Embryonic facial prominence (tissue), 1 donor: ENCODE measurements around the gene PIMREG.

Source experiments
- DNase-seq: peaks from one replicate; pipeline ENCODE4 v3.0.0-alpha.2; 2016; ENCODE audit errors: extremely low spot score

The PIMREG gene

DNA sequence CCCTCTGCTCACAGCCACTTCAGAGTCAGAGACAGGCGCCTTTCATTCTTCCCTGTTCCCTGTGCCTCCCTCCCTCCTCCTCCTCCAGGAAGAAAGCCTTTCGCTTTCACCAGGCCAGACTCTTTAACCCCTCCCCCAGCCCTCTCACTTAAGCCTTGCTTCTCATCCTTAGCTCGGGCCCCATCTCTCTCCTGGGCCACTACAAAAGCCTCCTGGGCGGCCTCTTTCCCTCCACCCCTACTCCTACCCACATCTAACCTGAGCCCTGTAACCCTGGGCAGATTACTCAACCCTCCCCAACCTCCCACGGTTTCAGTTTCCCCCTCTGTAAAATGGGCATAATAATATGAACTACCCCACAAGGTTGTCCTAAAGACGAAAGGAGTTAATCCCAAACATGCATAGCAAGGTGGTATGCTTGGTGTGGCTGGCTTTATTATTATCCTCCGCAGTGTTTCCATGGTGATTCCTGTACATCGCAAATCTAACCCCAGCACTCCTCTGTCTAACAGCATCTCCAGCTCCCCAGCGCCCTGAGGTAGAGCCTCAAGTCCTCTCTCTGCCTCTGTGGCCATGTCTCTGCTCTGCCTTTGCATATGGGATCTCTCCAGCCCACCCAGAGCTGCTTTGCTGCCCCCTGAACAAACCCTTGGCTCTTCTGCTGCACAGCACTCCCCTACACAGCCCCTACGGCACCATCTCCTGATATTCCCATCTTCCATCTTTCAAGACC, 17.7 kb downstream of the PIMREG start:
- no peak for DNase-seq

DNA sequence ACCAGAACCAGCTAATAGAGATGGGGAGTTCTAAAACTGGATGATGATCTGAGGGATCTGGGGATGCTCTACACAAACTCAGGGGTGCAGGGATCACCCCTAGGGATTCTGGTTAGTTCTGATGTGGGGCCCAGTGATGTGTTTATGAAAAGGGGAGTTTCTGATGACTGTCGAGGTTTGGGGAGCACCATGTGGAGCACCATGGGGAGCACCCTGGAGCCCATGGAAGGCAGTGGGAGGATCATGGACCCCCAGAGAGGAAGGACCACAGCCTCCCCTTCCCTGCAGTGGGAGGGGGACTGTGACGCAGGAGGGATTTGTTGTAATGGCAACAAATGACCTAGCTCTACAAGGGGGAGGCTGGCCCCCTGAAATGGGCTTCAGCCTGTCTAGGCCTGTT, 18.4 kb downstream of the PIMREG start:
- no peak for DNase-seq

DNA sequence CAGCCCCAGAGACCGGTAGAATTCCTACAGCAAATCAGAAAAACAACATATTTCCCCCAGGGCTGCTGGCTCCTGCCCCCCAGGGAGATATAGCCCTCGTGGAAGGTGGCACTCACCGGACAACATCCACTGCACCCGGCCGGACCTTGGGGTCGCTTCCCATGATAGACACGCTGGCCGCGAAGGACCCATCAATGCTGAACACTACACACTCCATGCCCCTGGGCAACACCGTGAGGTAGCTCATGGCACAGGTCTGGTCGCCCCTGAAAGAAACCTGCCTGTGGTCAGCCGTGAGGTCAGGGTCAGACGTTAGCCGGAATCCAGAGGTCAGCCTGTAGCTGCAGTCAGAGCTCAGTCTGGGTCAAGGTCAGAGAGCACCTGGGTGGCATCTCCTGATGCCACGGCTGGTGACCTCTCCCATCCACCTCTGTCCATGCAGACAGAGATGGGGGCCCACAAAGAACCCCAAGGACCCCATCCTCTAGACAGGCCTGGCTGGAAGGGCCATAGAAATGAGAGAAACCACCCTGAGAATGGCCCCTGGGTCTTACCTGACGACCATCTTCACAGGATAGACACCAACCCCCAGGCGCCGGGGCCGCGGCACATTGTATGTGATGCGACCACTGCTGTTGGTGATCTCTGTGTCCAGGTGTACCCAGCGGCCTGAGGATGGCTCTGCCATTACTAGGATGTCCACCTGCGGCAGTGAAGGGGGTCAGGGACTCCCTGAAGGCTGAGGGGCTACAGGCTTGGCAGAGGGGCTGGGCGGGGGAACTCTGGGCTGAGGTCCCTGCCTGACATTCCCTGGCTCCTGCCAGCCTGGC, 19.6 kb downstream of the PIMREG start:
- DNase-seq: no peak

DNA sequence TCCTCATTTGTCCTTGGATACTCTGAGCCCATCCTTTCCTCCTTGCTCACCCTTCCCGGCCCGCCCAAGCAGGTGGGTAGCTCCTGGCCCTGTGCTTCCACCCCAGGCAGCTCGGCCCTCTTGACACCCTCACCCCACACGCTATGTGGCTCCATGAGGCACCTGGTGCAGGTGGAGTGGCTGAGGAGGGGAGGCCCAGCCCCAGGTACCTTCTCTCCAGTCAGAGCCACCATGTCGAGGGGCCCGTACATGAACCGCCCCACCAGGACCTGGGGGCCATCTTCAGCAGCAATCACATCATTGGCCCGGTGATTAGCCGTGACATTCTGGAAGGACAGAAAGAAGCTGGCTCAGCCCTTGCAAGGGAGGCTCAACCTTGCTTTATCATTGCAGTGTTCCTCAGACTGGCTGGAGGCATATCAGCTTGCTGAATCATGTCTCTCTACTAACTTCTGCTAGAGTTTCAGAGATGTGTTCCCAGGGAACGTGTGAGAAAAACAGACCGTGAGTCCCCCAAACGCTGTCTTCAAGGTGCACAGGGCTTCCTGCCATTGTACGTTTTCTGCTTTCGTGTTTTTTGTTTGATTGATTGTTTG, 20.3 kb downstream of the PIMREG start:
- DNase-seq: no peak

DNA sequence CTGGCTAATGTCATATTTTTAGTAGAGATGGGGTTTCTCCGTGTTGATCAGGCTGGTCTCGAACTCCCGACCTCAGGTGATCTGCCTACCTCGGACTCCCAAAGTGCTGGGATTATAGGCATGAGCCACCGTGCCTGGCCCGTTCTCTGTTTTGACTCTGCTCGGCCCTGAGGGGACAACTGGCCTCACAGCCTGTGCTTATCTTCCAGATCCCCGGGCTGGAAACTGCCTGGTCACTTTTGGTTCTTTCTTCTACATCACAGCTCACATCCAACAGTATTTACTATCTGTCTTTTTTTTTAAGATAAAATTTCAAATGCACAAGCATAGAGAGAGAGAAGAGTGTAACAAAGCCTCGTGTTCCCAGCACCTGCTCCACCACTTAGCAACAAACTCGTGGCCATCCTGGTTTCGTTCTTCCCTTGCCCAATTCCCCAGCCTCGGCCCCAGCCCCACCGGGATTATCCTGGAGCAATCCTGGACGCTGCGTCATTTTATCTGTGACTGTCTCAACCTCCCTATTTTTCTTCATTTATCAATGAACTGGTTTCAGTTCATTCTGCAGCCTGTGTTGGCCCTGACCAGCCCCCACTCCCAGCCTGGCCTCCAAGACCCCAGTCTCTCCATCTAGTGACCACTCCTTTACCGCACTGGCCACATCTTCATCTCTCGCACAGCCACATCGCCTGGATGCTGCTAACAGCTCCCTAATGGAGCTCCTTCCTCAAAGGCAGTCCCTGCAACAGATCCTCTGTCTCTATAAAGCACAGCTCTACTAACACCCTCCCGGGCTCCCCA, 21.1 kb downstream of the PIMREG start:
- DNase-seq: no peak

DNA sequence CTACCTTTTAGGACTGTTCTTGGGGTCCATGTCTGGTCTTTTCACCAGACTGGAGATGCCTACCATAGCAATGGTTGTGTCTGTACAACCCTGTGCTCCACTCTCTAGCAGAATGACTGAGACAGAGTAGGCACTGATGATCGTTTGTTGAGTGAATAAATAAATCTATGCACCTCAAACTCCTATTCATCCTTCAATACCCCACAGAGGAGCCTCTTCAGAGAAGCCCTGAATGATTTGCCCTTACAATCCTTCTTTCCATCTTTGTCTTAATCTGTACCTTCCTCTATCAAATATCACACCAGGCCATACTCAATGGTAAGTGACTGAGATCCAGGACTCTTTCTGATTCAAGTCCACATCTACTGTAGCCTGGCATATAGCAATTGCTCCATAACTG, 23.3 kb downstream of the PIMREG start:
- no peak for DNase-seq

DNA sequence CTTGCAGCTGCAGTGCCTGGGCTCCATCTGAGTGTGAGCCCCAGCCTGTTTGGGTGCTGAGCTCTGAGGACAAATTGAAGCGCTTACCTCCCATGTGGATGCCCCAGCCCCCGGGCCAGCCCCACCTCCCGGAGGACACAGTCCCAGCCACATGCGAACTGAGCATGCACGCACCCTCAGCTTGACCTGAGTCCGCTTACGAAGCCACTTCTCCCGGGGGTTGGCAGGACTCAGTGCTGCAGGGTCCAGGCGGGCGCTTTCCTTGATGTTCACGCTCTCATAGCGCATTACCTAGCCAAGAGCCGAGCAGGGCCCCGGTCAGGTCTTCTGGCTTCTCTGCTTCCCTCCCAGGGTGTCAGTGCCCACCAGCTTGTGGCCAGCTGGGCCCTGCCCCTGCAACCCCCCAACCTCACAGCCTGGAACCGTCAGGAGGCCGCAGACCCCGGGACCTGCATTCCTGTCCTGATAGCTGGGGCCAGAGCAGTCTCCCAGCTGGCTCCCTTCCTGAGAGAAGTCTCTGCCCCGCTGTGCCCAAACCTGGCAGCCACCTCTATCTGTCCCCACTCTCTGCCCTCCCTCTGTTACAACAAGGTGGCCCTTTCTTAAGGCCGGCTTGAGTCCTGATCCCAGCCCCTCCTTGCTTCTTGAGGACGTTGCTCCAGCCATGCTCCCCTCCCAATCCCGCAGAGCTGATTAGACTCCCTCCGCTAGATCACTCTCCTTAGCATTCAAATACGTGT, 24.0 kb downstream of the PIMREG start:
- DNase-seq: no peak

DNA sequence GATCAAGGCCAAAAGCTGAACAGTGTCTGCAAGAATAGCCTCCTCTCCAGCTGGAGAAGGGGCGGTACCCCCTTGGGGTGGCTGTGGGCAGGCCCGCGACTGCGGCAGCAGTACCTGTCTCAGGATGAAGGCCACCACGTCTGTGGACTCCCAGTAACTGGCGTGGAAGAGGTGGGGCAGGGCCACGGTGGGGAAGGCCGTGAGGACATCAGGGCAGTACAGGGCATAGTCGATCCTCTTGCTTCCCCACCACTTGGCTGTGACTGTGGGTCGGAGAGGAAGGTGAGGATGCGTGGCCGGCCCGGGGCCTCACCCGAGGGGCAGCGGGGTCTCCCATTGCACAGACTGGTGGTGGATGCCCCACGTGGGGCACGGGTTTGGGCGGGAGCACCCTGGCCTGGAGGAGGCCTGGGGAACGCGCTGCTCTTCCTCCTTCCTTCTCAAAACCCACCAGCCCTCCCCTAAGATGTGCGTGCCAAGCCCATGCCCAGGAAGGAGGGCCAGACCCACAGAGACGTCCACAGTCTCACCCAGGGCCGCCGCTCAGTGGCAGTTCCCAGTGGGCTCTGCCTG, 26.0 kb downstream of the PIMREG start:
- no peak for DNase-seq

DNA sequence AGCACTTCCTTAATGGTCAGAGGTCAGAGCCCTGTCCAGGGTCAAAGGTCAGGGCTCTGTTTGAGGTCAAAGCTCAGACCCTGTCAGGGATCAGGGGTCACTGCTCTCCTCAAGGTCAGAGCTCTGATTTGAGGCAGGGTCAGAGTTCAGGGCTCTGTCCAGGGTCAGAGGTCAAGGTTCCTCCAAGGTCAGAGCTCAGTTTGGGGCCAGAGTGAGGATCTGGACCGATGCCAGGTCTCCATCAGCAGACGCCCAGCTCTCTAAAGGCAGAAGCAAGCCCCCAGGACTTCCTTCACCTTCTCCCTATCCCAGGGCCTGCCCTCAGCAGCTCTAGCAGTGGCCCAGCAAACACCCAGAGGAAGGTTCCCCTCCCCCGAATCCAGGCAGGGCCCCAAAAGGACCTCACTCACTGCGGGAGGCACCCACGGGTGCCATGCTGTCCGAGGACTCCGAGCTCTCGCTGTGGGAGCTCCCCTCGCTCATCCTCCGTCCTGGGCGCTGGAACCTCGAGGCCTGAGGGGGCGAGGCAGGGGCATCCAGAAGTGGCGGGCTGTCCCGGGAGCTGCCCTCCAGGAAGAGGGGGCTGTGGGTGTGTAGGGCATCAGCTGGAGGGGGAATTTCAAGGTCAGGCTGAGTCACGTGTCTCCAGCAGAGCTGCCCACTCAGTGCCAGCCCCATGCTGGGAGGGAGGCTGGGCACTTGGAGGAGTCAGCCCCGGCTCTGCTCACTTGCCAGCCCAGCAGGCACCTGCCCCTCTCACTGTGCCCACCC, 26.7 kb downstream of the PIMREG start:
- no peak for DNase-seq

DNA sequence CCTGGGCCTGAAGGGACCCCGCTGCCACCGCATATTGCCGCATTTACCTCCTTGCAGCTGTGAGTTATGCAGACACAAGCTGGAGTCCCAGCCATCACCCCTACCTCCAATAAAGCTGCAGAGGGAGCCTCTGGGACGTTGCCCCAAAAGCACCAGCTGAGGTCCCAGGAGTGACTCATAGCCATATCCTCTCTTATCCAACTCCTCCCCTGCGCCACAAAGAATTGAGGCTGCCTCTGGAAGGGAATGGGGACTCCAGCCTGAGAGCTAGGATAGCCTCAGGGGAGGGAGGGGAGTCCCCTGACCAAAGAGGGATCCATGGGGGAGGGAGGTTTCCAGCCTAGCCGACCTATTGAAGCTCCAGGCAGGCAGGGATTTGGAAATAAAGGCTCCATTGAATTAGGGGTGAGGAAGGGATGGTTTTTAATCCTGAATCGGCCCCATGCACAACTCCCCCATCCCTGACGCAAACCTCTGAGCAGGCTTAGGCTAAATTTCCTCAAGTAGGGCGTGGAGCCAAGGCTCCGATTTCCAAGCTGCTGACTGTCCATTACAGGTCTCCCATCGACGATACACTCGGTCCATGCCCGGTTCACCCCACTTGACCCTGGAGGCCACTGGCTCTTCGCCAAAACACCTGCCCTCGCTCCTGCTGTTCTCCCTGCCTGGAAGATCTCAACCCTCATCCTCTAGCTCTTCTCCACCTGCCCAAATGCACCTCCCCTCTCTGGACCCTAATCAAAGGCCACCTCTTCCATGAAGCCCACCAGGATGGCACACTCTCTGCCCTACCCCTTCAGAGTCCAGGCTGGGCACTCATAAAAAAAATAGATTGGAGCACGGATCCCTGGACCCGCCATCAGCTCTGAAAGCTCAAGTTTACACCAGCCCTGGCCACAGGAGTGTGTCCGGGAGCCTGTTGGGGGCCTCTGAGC, 27.5 kb downstream of the PIMREG start:
- no peak for DNase-seq

DNA sequence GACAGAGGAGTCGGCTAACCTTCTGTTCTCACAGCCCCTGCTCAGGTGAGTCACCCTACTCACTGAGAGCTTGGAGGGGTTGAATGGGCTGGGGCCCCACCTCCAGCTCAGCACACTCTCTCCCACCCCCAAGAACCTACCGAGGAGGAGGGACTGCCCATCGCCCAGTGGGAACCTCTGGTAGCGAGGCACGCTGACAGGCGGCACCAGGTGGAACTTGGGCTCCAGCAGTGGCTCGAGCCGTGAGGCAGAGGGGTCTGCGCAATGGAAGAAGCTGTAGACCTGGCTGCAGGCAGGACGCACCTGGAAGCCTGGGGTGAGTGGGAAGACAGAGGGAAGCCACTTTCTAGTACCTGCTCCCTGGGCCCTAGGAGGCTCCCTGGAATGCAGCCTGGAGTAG, 28.3 kb downstream of the PIMREG start:
- DNase-seq: no peak

DNA sequence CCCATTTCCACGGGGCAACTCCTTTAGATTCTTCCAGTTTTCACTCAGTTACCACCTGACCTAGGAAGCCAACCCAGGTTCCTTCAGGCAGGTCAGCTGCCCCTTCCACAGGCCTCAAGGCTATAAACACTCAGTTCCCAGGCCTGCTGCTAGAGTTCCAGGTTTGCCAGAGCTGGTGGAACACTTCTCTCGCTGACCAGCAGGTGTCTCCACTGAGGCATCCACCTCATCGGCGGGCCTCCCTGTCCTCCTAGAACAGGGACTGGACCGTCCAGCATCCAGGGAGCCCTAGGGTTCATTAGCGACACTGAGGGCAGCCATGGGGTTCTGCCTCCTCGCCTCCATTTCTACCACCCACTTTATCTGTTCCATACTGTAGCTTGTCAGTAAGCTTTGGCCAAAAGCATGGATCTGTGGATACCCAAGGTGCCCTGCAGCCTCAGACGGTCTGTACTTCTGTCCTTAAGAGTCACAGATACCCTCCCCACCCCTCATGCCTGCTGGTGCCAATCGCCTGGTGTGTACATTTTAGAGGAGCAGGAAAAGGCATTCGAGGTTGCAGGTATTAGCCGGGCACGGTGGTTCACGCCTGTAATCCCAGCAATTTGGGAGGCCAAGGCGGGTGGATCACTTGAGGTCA, 29.0 kb downstream of the PIMREG start:
- DNase-seq: no peak

DNA sequence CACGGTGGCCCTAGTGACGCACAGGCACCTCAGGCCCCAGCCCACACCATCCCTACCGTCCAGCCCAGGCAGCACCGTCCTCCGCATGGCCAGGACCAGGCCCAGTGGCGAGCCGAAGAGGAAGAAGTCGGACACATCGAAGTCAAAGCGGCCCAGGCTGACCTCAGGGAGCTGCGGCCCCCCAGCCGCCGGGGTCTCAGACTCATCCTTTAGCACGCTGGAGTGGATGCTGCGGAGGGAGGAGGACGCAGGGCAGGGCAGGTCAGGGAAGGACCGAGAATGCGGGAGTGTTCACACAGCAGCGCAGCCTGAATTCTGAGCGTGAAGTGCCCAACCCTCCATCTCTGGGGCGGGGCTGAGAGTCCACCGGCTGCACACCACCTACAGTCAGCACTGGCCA, 30.1 kb downstream of the PIMREG start:
- no peak for DNase-seq

DNA sequence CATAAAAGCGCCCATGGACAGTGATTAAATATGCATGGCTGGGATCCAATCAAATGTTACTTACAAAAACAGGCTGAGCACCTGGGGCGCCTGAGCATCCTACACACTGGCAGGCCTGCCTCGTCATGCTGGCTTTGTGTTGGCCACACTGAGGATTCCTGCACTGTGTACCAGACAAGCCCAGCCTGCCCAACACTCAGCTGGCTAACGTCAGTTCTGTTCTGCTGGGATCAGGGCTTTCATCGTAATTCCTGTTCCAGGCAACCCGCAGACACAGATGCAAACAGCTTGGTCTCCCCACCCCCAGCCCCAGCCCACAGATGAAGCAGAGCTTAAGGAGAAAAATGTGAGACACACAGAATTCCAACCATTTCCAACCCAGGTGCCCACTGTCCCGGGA, 30.7 kb downstream of the PIMREG start:
- no peak for DNase-seq

DNA sequence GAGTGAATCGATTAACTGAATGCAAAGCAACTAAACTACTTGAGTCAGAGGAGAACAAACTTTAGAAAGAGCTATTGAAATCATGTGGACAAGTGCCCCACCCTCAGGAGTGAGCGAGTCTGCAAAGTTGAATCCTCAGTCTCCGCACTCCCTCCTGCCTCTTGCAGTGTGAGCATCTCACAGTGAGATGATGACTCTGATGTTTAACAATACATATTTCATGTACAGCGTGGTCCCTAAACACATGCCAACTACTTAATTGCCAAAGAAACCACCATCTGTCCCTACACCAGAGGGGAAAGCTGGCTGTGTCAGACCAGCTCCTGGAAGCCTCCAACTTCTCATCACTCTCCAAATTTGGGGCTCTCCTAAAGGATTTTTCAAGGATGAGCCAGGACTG, 31.2 kb downstream of the PIMREG start:
- no peak for DNase-seq

DNA sequence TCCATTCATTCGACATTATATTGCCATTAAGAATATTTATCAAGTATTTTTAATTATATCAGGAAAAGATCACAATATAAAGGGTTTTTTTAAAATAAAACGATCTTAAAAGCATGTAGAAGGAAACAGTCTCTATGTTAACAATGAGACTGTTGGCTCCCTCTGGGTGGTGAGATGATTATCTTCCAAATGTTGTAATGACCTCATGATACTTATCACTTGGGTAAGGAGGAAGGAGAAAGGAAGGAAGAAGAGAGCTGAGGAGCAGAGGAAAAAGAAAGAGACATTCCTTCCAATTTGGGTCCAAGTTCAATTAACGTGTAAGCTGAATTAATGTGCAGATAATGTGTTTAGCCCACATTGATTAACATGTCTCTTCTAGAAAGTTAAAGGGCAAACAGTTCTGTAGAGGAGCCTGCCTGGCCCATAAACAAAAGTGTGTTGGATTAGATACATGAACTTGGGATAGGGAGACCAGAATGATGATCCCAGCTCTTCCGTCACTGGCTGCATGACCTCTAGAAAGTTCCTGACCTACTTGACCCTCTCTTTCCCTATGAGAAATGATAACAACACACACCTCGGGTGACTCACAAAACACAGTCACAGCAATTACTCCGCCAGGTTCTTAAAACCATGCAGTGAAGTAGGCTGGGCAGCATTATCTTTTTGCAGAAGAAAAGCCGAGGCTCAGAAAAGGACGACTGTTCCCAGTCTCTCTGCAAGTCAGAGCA, 32.0 kb downstream of the PIMREG start:
- DNase-seq: no peak

DNA sequence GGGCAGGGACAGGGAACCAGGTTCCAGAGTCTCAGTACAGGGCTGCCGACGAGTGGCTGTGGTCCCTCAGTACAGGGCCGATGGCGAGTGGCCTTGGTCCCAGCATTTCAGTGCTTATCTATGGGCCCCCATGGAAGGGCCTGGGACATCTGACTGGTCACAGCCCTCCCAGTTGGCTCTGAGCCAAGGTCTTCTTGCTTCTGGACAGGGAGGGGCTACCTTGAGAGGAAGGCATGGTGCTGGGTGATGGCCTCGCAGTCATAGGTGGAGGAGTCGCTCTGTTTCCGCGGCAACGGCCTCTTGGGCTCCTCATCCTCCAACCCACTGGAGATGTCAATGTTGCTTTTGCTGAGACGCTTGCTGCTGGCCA, 32.5 kb downstream of the PIMREG start:
- no peak for DNase-seq

DNA sequence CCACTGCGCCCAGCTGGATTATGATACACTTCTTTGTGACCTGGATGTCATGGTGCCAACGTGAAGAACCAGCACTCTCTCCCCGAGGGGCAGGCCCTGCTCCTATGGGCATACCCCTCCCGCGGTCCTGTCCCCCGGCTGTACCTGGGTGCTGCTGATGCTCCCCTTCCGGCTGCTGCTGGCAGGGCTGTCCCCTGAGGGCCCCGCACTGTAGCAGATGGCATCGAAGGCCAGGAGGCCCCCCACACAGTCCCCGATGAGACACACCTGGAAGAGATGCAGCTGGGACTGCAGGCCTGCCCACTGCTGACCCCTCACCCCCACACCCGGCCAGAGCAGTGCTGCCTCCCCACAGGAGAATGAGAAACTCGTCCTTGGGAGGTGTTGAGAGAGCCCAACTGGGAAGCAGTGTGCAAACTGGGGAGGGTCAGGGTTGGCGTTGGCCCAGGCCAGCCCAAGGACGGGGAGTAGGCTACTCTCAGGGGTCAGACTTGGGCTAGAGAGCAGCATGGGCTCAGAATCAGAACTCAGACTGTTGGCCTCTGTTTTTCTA, 33.7 kb downstream of the PIMREG start:
- DNase-seq: no peak
